ENCODE measurements around the gene CHCHD6. TPM values are rescaled to one million over a fixed set of nuclear protein-coding genes. Genes with fewer than 3 reads are reported as not detected.

CHCHD6 gene
- total RNA-seq, 1 donor from 2014 or later, result 31.0 TPM

DNA sequence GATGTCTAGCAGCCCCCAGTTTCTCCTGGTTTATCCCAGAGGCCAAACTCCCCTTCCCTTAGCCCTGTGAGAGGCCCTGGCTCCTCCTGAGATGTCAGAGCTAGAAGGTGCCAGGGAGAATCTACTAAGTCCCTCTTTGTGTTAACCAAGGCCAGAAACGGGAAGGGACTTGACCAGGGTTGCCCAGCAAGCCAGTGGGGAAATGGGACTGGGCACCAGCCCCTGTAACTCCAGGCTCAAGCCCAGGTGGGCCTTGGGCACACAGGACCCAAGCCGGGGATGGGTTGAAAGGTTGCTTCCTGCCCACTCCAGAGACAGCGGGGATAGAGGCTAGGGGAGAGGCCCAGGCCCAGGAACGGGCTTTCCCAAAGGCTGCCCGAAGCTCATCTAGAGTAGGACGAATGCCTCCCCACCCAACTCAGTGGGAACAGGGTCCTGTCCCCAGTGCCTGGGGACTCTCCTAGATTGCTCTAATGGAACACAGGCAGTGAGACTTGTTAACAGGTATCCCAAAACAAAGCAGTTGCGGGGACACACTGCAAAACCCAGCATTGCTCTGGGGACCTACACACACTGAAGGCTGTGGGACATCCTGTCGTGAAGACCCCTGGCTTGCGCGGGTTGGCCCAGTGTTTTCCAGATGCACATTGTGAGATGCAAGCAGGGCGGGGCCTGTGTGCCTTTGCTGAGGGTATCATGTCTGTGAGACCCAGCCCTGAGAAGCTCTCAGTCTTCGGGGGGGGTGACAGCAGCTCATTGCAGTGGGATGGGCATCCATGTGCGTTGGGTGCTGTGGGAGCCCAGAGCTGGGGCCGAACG, 36.2 kb upstream of the CHCHD6 start:
- no peaks in the 10 kb centered on the region for H3K36me3 Mint-ChIP-seq
- TF ChIP-seq, protein P1, sequence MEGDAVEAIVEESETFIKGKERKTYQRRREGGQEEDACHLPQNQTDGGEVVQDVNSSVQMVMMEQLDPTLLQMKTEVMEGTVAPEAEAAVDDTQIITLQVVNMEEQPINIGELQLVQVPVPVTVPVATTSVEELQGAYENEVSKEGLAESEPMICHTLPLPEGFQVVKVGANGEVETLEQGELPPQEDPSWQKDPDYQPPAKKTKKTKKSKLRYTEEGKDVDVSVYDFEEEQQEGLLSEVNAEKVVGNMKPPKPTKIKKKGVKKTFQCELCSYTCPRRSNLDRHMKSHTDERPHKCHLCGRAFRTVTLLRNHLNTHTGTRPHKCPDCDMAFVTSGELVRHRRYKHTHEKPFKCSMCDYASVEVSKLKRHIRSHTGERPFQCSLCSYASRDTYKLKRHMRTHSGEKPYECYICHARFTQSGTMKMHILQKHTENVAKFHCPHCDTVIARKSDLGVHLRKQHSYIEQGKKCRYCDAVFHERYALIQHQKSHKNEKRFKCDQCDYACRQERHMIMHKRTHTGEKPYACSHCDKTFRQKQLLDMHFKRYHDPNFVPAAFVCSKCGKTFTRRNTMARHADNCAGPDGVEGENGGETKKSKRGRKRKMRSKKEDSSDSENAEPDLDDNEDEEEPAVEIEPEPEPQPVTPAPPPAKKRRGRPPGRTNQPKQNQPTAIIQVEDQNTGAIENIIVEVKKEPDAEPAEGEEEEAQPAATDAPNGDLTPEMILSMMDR (IDR thresholded peaks at IDR 0.05; ENCODE audit: unreplicated experiment), result no peak
- H3K4me1 Mint-ChIP-seq, result no peaks in the 10 kb centered on the region
- peaks cover 34% of the 10 kb centered on the region for H3K27me3 Mint-ChIP-seq (ENCODE audit: low read depth)
- H3K4me3 Mint-ChIP-seq, result no peak overlapping the region
- DNase-seq (ENCODE audit: low spot score in 2 of 2, unreplicated experiment in 2 of 2), result no peak
- no peak overlapping the region for H3K27ac Mint-ChIP-seq
- no peaks in the 10 kb centered on the region for H3K9me3 Mint-ChIP-seq

DNA sequence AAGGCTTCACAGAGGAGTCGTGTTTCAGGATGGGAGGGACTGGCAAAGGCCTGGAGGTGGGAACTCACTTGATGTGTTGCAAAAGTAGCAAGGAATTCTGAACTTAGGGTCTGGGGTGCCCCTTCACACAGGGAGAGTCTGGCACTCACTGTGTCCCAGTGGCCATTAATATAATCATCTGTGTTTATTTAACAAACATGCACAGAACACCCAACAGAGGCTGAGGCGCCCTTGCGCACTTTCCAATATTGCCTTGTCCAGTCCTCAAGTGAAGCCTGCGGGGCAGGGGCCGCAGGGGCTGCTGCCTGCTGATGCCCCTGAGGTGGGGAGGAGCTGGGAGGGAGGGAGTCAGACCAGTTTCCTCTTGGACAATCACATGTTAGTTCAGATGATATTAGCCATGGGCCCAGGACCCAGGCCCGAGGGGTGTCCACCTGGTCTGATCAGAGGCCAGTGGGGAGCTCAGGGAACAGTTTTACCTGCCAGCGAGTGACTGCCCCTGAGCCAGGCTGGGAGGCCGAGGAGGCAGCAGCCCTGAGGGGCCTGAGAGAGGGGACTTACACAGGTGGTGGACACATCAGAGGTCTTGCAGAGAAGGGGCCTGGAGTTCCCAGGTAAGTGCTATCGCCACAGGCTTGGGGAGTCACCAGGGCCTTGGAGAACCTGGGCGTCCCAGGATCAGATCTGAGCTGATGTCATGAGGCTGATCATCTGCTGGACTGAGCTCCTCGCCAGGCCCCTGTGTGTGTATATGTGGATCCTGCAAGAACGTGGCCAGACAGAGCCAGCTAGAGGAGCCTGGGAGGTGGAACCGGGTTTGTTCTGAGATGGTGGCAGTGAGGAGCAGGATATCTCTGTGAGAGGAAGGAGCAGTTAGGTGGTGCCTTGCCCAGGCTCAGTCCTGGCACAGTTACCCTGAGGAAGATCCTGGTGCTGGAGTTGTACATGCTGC, 35.3 kb upstream of the CHCHD6 start:
- Mint-ChIP-seq H3K9me3 (no peaks in the 10 kb centered on the region), H3K27ac (no peak overlapping the region)

DNA sequence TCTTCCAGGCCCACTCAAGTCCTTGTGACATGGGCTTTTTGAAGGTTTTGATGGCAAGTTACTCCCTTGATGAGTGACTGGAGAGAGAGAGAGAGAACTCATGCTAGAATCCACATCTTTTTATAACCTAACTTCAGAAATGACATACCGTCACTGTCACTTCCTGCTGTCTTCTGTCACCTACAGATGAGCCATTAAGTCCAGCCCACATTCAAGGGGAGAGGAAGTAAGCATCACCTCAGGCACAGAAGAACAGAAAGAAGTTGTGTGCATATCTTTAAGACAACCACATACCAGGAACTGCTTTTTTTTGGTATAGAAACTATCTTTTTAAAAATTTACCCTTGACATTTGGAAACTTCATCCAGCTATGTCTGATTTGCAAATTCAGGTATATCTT, 32.5 kb upstream of the CHCHD6 start:
- TF ChIP-seq, protein P1 (IDR thresholded peaks at IDR 0.05; ENCODE audit: unreplicated experiment), result no peak
- Mint-ChIP-seq H3K27me3 (ENCODE audit: low read depth) (peaks cover 16% of the 10 kb centered on the region), H3K27ac (no peak overlapping the region), H3K9me3 (peaks cover 7% of the 10 kb centered on the region), H3K4me3 (no peak overlapping the region), H3K36me3 (no peaks in the 10 kb centered on the region), H3K4me1 (no peaks in the 10 kb centered on the region)
- DNase-seq (ENCODE audit: low spot score in 2 of 2, unreplicated experiment in 2 of 2), result no peak

More for the DNA sequence above, 35.3 kb upstream of the CHCHD6 start:
- no peaks in the 10 kb centered on the region for H3K36me3 Mint-ChIP-seq
- no peaks in the 10 kb centered on the region for H3K4me1 Mint-ChIP-seq
- no peak overlapping the region for H3K4me3 Mint-ChIP-seq
- TF ChIP-seq, protein P1 (IDR thresholded peaks at IDR 0.05; ENCODE audit: unreplicated experiment), result no peak
- peaks cover 25% of the 10 kb centered on the region for H3K27me3 Mint-ChIP-seq (ENCODE audit: low read depth)
- DNase-seq (ENCODE audit: low spot score in 2 of 2, unreplicated experiment in 2 of 2), result no peak

DNA sequence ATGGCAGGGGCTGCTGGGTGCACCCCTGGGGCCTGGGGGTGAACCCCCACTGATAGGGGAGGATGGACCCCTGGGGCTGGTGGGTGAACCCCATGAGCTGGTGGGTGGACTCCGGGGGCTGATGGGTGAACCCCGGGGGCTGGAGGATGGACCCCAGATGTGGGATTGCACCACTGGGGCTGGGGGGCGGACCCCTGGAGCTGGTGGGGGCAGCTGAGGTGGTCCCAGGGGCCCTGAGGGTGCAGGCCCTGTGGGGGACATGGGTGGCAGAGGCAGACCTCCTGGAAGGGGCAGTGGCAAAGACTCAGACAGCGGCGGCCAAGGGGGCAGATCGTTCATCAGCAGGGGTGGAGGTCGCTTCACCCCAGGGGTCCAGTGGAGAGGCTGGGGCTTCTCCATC, 31.7 kb upstream of the CHCHD6 start:
- TF ChIP-seq, protein P1 (IDR thresholded peaks at IDR 0.05; ENCODE audit: unreplicated experiment), result no peak
- H3K27ac Mint-ChIP-seq, result no peak overlapping the region
- H3K4me1 Mint-ChIP-seq, result no peaks in the 10 kb centered on the region
- no peak overlapping the region for H3K4me3 Mint-ChIP-seq
- no peak for DNase-seq (ENCODE audit: low spot score in 2 of 2, unreplicated experiment in 2 of 2)
- peaks cover 22% of the 10 kb centered on the region for H3K27me3 Mint-ChIP-seq (ENCODE audit: low read depth)
- H3K36me3 Mint-ChIP-seq, result no peaks in the 10 kb centered on the region
- H3K9me3 Mint-ChIP-seq, result peaks cover 7% of the 10 kb centered on the region

DNA sequence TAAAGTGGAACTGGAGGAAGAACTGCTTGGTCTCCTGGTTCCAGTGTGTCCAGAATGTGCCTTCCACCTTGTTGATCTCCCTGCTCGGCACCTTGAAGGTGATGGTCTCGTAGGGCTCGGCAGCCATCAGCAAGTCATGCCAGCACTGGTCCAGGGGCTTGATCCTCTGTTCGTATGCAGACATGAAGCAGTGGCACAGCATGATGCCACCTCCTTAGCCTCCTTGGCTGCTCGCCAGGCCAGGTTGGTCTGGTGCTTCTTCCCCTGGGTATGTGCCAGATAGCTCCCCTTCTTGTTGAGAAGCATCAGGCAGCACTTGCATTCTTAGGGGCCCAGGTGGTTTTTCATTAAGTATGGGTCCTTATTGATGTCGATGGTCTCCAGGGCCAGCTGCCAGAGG, 31.3 kb upstream of the CHCHD6 start:
- Mint-ChIP-seq H3K4me3 (no peak overlapping the region), H3K36me3 (no peaks in the 10 kb centered on the region), H3K9me3 (peaks cover 7% of the 10 kb centered on the region), H3K27me3 (ENCODE audit: low read depth) (peaks cover 26% of the 10 kb centered on the region), H3K4me1 (no peaks in the 10 kb centered on the region), H3K27ac (no peak overlapping the region)
- TF ChIP-seq, protein P1 (IDR thresholded peaks at IDR 0.05; ENCODE audit: unreplicated experiment), result no peak
- no peak for DNase-seq (ENCODE audit: low spot score in 2 of 2, unreplicated experiment in 2 of 2)
